IPS-18c (cell line): Measurements from ENCODE around the gene TRAM2.
"Not testable (repeated sequence)": the region's sequence is repeated elsewhere in the genome, so short reads cannot be mapped to it uniquely, and the experiment has no call there.

ENCODE experiments used
- H3K4me3 ChIP-seq: 2 replicates; pipeline ENCODE4 v1.7.0; 2013; ENCODE audit warnings: low read depth, mild to moderate bottlenecking, low read length, moderate library complexity; ENCODE audit not compliant: insufficient read depth
- H3K9me3 ChIP-seq: one replicate; pipeline ENCODE4 v1.6.1; 2013; ENCODE audit warnings: mild to moderate bottlenecking, low read length, moderate library complexity; ENCODE audit not compliant: control insufficient read depth, insufficient read depth

The TRAM2 gene

GRCh38 chr6:52498538-52499017 is 78.3 kb downstream of the TRAM2 start:
- no peaks in the 10 kb centered on the region for H3K9me3 ChIP-seq
- no peak overlapping the region for H3K4me3 ChIP-seq

DNA sequence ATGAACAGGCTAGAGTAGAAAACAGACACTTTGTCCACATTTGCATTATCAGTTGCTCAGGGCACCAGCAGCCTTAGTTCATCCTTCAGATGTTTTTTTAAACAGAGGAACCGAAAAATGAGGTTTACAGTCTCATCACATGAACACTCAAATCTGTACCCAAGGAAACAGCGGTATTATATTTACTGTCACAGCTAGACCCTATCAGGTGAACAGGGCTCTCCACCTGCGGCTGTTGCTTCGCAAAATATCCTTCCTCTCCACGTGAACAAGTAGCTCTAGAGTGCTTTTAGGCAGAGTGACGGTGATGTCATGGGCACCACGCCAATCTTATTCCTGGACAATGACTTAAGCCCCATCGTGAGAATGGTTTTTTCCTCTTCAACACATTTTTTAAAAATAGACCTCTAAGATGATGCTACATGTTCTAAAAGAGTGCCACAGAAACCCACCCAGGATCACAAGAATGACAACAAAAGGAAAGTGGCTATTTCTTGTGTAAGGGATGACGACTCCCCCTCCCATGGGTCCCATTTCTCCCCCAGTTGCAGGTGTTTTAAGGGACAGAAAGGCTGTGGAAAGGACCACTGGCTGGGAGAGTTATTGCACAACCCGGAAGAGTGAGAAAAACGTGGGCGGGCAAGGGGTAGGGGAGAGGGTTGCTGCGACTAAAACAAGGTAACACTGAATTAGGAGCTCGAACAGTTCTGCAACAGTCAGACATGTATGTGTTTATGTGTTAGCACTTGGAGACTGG is 79.0 kb downstream of the TRAM2 start:
- no peak overlapping the region for H3K4me3 ChIP-seq

DNA sequence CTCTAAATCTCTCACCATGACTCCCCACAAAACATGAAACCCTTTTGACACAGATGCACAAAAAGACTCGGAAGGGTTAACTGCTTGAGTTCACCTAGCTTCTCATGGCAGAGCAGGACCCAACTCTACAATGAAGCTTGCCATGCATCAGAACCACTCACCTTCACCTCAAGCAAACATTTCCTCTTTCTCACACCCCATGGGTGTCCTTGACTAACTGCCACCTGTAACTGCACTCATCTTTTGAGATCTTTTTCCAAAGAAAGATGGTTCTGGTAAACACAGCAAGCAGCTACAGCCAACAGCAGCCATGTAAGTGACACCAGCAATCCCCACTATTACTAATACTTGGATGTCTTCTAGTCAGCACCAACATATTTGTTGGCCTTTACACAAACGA is 80.2 kb downstream of the TRAM2 start:
- Histone ChIP-seq H3K4me3 (no peak overlapping the region), H3K9me3 (no peaks in the 10 kb centered on the region)

More for the DNA sequence above, 79.0 kb downstream of the TRAM2 start:
- no peaks in the 10 kb centered on the region for H3K9me3 ChIP-seq

DNA sequence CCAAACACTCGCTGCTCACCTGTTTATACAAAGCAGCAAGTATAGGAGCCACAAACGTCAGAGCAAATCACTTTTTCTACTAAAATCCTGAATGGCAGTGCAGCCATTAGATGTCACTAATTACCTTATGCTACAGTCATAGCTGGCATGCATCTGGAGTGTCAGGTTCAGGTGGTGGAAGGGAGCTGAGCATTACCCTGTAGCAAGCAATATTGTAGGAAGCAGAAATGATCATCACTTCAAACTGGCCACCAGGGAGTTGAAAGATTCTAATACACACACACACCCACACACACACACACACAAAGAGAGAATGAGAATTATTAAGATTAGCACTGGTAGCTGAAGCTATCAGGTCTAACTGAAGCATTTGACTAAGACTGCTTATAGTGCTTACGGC is 80.9 kb downstream of the TRAM2 start:
- no peaks in the 10 kb centered on the region for H3K9me3 ChIP-seq

DNA sequence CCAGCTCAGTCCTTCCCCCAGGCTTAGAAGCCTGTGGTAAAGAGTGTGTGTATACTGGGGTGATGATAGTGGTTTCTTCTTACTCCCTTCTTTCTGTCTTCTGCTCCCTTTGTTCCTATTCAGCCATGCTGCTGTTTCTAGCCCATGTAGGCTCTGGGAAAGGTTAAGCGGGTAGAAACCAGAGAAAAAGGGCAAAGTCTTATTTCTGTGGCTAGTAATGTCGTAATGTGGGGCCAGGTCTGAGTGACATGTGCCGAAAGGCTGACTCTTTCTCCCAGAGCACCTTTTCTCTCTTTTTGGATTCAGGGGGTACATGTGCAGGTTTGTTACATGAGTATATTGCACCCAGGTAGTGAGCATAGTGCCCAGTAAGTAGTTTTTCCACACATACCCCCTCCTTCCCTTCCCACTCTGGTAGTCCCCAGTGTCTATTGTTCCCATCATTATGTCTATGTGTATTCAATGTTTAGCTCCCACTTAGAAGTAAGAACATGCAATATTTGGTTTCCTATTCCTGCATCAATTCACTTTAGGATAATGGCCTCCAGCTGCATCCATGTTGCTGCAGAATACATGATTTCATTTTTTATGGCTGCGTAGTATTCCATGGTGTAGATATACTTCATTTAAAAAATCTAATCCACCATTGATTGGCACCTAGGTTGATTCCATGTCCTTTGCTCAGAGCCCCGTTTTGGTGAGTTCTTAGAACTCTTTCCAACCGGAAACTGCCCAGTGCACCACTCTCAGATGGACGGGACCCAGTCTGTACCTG is 82.4 kb downstream of the TRAM2 start:
- no peak overlapping the region for H3K4me3 ChIP-seq
- H3K9me3 ChIP-seq: no peaks in the 10 kb centered on the region

More for the DNA sequence above, 80.9 kb downstream of the TRAM2 start:
- H3K4me3 ChIP-seq: no peak overlapping the region

- Histone ChIP-seq H3K9me3 (no peaks in the 10 kb centered on the region), H3K4me3 (no peak overlapping the region)
These were observed 83.2 kb downstream of the TRAM2 start for GRCh38 chr6:52493669-52494068.

DNA sequence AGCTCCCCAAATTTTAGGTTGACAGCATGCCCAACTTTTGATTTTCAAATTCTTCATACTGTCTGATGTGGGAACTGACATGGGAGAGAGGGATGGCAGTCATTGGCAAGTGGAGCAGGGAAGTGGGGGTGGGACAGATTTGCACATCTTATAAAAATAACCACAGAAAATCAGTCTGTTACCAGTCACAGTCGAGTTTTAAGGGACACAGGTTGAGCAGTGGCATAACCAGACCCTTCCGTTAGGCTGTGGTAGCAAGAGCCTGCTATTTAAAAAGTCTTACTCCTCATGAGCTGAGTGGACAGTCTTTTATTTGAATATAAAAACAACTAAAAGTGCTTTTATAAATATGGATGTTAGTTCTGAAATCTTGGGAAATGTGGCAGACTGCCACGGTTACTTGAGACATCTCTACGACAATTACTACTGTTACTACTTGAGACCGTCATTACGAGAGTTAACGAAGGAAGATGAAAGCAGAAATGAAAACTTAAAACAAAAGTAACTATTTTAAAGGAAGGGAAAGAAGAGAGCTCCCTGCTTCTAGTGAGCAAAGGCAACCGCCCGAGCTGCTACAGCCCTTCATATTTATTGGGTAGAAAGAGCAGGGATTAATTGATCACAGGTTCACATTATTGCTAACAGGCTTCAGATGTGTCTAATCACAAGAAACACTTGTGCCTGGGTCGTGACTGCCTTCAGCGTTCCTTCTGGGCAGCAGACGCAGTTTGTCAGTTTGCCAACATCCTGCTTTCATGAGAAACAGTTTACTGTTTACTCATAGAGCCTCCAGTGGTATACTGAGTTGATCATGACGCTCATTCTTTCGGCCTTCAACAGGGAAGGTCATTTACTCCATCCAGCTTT is 85.4 kb downstream of the TRAM2 start:
- H3K4me3 ChIP-seq: no peak overlapping the region
- H3K9me3 ChIP-seq: no peaks in the 10 kb centered on the region

- Histone ChIP-seq H3K4me3 (no peak overlapping the region), H3K9me3 (no peaks in the 10 kb centered on the region)
These were observed 87.0 kb downstream of the TRAM2 start for GRCh38 chr6:52489881-52490280.

DNA sequence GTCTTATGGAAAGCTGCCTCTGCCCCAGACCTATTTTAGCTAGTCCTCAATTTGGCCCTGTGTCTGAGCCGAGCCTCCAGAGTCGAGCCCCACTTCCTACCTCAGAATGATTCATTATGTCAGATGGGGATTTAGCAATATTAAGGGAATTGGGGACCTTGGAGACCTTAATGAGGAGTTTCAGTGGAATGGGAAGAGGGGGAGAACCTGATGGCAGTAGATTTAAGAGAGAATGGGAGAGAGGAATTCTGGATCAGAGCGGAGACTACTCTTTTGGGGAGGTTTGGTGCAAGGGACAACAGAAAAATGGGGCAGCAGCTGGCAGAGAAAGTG is 93.2 kb downstream of the TRAM2 start:
- H3K4me3 ChIP-seq: no peak overlapping the region
- no peaks in the 10 kb centered on the region for H3K9me3 ChIP-seq

DNA sequence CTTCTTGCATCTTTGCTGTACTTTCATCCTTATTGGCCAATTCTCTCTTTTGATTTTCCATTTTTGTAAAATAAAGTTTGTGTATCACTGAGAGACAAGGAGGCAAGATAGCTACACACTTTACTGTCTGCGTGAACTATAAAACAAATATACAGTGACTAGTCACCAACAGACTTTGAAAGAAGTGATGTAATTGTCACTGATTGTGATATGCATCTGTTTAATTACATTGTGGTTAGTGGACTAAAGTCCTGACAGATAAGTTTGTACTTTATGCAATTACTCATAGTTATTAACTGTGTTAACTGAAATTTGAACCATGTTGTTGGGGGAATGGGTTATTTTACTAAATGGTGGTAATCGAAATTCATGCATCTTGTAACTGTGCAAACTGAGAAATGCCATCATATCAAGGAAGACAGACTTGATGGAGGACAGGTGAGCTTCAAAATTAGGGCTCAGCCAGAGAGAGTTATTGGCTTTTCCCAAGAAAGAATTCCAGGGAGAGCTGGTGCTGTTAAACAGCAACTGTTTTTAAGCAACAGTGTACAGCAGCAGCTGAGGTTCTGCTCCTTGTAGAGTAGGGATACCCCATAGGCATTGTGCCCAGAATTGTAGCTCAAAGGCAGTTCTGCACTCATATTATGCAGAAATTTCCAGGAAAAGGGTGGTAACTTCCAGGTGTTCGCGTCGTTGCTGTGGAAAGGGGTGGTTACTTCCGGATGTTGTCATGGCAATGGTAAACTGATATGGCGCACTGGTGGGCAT is 93.8 kb downstream of the TRAM2 start:
- Histone ChIP-seq H3K9me3 (no peaks in the 10 kb centered on the region), H3K4me3 (no peak overlapping the region)

DNA sequence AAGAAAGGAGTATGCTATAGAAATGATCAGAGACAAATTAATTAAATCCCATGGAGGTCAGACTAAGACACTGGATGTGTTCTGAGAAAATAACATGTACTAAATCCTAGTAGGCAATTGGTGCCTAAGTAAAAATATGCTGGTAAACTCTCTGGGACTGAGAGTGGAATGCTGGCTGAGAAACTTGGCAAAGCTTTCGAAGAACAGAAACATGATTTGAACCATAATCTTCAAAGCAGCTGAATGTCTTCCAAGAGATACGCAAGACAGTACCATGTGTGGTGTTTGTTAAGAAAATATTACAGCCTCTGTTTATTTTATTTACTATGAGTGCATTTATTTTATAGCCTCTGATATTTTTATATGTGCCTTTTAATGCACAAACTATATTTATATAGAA is 101.6 kb downstream of the TRAM2 start:
- H3K4me3 ChIP-seq: no peak overlapping the region

DNA sequence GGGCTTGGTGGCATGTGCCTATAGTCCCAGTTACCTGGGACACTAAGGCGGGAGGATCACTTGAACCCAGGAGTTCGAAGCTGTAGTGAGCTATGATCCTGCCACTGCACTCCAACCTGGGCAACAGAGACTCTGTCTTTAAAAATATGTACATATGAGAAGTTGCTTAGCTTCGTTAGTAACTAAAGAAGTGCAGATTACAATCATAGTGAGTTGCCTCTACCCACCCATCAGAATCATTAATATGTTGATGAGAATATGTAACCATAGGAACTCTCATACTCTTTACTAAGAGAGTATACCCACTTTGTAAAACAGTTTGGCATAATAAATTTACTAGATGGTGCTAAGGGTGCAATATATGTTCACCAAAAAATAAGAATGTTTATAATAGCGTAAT is 102.7 kb downstream of the TRAM2 start:
- no peak overlapping the region for H3K4me3 ChIP-seq
- H3K9me3 ChIP-seq: no peaks in the 10 kb centered on the region

More for the DNA sequence above, 101.6 kb downstream of the TRAM2 start:
- no peaks in the 10 kb centered on the region for H3K9me3 ChIP-seq

DNA sequence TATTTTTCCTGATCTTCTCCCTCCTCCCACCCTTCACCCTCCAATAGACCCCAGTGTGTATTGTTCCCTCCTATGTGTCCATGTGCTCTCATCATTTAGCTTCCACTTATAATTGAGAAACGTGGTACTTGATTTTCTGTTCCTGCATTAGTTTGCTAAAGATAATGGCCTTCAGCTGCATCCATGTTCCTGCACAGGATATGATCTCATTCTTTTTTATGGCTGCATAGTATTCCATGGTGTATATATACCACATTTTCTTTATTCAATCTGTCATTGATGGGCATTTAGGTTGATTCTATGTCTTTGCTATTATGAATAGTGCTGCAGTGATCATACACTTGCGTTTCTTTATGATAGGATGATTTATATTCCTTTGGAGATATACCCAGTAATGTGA is 115.7 kb downstream of the TRAM2 start:
- H3K4me3 ChIP-seq, H3K9me3 ChIP-seq: not testable (repeated sequence)

GRCh38 chr6:52457096-52457495 is 119.8 kb downstream of the TRAM2 start:
- Histone ChIP-seq H3K9me3 (no peaks in the 10 kb centered on the region), H3K4me3 (no peak overlapping the region)

GRCh38 chr6:52454556-52454955 is 122.3 kb downstream of the TRAM2 start:
- Histone ChIP-seq H3K9me3 (no peaks in the 10 kb centered on the region), H3K4me3 (no peak overlapping the region)
